NOMO-1 (cell line): ENCODE results near the gene KRT33B.
A peak's percentile ranks its signal among the peaks of the same experiment; 100 is the strongest.

Experiments used
- DNase-seq, 2 experiments: peaks; one replicate each; lab custom pipeline; 2025; ENCODE audit not compliant: unreplicated experiment in 2 of 2; lab: John Stamatoyannopoulos, UW

KRT33B gene

DNA sequence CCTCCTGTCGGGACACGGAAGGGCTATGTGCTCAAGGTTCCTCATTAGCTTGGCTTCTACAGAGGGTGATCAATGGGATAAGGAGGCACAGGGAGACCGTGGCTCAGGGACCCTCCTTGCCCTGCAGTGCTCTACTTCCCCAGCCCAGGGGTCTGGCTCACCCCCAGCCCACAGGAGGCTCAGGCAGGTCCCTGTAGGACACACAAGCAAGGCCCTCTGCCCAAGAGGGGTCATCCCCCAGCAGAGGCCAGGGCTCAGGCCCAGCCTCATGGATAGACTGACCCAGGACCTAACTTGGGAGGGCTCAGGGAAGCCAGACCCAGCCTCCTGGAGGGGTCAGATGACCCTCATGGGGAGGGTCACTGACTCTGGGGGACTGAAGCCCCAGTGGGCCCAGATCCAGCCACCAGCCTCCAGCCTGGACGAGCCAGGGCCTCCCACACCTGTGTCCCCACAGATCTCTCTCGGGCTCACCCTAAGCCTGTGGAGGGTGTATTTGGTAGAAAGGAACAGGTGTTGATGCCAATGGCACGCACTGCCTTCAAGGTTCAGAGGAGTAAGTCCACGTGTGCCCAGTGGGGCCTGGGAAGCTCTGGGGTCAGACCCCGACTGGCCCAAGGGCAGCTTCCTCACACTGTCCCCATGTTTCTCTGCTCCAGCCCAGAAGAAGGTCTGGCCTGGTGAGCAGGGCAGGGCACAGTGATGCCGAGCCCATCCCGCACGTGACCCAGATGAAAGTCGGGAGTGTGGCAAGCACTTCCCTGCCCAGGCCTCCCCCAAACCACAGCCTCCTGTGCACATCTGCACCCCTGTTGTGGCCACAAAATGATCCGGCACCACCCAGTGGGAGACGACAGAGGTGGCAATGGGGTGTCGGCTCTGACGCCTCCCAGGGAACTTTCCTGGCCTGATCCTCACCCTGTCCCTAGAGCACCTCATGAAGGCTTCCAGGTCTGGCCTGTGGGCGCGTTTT, 43.2 kb downstream of the KRT33B start:
- DNase-seq = no peak

DNA sequence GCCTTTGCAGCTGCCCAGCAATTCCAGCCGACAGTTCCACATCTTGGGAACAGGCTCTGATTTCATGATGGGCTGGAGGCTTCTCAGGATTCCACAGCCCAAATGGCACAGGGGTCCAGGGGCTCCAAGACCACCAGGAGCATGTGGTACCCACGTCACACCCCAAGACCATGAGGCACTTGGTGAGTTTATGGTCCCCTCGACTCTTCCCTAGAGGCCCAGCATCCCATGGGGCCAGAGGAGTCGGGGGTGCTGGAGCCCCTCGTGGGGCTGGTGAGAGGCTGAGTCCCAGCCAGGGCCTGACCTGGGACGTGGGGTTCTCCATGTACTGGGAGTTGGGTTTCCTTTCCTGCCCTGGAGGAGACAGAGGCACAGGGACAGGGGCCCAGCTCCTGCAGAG, 44.0 kb downstream of the KRT33B start:
- DNase-seq = no peak

DNA sequence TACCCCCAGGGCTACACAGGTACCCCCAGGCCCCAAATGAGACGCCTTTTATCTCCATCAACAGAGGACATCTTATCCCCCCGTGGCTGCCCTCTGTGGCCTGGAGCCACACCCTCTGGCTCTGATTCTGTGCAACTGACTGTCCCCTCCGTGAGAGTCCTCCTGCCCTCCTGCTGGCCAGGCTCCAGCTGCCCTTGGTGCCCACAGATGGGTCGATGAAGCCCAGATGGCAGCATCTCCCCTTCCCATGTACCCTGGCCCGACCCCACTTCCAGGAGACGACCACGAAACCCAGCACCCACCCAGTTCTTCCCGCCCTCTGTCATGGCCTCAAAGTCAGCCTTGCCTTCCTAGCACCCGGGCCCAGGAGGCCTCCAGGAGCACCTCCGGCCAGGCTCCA, 44.5 kb downstream of the KRT33B start:
- DNase-seq = no peak

DNA sequence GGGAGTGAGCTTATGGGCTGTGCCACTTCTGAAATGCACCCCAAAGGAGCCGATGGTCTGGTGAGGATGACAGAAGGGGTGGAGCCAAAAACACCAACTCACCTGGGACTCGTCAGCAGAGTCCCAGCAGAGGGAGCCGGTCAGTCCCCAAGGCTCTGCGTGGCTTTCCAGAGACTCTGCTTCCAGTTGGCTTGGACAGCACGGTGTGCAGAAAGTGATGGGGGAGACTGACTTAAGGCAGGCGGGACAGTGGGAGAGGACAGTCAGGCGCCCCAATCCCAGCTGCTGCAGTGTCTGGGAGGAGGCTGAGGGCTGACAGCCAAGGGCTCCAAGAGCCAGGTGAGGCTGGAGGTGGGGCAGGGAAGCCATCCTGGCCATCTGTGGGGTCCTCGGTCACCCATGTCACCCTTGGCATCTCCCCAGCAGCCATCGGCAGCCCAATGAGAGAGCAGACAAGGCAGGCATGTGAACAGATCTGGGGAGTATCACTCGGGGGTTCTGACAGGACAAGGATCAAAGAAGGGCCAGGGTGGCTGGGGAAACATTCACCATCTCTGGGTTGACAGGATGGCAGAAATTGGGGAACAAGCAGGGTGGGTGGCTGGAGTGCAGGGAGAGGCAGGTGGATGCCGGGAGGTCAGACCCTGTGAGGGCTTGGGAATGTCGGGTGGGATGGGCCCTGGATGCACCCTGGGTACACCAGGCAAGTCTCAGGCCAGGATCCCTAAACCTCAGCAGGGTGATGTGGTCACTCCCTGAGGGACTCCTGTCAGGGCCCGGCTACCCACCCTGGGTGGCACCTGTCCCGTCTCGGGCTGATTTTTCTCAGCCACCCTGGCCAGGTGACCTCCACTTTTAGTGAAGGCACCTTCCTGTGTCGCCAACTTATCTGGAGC, 45.2 kb downstream of the KRT33B start:
- no peak for DNase-seq

DNA sequence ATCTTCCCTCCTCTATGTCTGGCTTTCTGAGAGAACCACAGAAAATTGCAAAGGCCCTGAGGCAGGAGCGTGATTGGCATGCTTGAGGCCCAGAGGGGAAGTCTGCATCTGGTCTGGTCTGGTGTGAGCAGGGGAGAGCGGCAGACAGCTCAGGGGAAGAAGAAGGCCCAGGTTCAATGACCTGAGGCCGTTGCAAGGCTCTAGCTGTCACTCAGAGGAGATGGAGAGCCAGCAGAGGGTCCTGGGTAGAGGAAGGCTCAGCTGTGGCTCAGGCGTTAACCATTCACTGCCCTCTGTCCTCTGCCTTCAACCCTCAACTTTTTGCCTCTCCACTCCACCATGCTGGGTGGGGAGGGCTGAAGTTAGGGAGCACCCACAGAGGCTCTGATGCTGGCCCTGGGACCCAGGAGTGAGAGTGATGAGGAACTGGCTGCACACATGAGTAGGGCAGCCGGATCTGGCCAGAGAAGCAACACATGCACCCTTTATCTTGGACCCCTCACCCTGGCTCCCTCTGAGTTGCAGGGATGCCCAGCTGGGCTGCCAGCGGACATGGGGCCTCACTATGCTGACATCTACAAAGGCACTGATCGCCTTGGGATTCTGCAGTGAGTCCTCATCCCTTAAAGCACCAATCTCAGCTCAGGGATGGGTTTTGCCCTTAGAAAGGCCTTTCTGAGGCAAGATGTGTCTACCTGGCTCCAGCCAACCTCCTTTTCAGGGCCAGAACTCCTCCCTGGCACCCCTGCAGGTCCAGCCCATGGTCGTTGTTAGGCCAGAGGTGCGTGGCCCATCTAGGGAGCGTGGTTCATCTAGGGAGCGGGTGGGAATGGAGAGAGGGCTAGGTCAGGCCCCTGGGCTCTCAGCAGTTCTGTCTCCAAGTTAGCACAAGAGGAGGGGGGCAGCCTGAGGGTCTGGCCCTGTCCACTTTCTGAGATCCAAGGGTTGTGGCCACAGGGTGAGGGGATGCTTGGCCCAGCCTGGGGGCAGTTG, 46.4 kb downstream of the KRT33B start:
- DNase-seq = no peak

DNA sequence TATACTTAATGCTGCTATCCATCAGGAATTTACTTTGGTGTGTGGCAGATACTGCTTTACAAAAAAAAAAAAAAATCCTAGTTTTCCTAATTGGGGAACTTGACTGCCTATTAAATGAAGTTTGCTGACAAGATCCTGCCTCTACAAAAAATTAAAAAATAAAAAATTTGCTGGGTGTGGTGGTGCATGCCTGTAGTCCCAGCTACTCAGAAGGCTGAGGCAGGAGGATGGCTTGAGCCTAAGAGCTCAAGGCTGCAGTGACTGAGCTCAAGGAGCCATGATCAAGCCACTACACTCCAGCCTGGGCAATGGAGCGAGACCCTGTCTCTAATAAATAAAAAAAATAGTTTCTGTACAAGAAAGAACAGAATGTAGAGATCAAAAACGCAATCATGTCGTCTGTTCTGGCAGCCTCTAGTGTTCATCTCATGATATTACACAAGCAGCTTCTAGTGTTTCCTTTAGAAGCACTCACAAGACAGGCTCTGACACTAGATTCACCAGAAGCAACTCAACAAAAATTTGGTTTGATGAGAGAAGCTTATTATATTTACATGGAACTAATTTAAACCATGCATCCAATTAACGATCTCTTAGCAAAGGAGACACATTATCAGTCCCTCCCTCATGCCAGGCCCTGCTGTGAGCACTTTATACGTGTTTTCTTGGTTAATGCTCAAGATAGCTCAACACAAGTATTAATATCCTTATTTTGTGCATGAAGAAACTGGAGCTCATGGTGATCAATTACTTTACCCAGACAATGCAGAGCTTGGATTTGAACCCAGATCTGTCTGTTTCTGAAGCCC, 47.3 kb downstream of the KRT33B start:
- DNase-seq = peak; percentile 25 to 68

DNA sequence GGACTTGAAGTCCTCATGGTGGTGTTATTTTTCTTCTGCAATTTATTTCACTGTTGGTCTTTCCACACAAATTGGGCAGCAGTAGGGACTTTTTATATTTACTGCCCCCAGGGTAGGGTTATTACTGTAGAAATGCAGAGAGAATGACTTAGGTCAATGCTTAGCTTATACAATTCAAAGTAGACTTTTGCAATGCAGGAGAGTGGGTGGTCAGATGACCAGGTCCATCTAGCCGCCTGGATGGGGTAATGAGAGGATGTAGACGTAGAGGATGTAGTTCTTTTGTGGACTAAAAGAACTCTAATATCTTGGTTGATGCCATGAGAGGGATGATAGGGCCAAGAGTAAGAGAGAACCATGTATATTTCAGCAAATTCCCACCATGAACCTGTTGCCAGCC, 51.4 kb downstream of the KRT33B start:
- DNase-seq = no peak

DNA sequence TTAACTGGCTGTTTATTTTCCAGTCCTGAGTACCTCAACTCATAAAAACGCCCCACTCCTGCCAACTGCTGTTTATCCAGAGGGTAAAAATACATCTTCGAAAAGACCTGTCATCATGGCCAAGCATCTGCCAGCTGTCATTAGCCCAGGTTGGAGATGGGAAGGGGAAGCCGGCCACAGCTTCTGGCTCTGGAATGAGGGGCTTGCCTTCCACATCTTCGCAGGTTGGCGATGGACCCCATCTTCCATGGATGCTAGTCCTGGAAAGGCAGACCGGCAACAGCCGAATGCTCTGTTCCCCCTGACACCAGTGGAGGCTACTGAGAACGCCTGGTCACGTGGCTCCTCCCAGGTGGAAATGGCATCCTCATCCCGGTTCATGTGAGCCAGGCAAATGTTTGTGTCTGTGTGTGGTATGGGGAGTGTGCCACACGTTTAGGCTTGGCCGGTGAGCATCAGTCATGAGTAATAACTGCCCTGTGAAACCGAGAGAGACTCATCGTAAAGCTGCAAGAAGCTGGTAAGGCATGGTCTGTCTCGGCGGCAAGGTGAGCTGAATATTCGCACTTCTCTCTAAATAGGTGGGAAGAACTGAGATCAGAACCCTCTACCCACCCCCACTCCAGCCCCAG, 53.7 kb downstream of the KRT33B start:
- no peak for DNase-seq

DNA sequence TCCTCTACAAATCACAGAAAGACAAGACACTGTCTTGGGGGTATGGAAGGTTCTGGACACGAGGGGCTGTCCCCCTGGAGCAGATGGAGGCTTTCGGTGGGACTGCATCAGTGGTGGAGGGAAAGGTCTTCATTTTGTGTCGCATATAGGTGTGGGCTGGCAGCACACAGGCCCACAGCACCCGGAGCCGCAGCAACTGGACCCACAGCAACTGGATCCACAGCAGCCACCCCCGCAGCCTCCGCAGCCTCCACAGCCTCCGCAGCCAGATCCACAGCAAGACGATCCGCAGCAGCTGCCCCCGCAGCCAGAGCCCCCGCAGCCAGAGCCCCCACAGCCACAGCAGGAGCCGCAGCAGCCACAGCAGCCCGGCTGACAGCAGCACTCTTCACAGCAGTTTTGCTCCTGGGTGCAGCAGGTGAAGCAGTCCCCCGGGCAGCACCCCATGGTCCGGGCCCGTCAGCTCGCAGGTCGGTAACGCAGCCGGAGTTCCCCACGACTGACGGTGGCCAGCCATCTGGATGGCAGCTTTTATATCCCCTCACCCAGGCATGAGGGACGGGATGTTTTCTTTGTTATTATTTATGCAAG, 54.3 kb downstream of the KRT33B start, which contains the start of gene KRTAP17-1:
Gene KRTAP17-1, minus strand, starts transcription at position 507 of the 591 bp plus-strand sequence. Its CDS starts 60 bp downstream, at position 447.
- DNase-seq = no peak
